Thyroid gland (tissue), 4 donors: ENCODE data around the gene EPHA3.

Experiments
- POLR2A ChIP-seq, 2 donors: fragments of 450-650 bp; IDR thresholded peaks; one replicate each; pipeline ENCODE4 v1.6.1; 2017; ENCODE audit warnings: antibody characterized with exemption in 2 of 2, mild to moderate bottlenecking in 2 of 2, moderate library complexity in 1 of 2
- TF ChIP-seq, protein P1 (sequence below), 6 experiments: fragments of 200-600 bp in 3 of 6; fragments of 450-650 bp in 3 of 6; sonication (generic) in 3 of 6; IDR thresholded peaks; one replicate each; pipeline ENCODE4 v1.5.1; 2016 to 2019; ENCODE audit warnings: antibody characterized with exemption in 6 of 6, mild to moderate bottlenecking in 2 of 6, inconsistent platforms in 1 of 6, moderate library complexity in 1 of 6

DNA sequence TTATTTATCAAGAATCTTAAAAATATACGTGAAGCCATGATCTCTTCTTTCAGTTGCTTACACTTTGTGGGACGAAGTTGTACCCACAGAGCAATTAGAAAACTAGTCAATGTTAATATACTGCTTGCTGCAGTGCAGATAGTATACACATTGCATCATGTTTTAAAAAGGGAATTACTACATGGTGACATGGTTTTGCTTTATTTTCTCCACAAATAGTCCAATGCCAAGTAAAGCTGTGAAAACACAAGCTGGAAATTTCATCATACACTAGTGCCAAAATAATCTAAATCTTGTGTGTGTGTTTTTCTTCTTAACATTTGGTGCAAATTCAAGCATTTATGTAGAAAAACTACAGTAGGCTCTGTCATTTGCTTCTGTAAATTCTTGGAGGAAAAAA is 233.0 kb downstream of the EPHA3 start:
- no peak for TF ChIP-seq POLR2A (IDR thresholded peaks at IDR 0.05)
- TF ChIP-seq, protein P1, sequence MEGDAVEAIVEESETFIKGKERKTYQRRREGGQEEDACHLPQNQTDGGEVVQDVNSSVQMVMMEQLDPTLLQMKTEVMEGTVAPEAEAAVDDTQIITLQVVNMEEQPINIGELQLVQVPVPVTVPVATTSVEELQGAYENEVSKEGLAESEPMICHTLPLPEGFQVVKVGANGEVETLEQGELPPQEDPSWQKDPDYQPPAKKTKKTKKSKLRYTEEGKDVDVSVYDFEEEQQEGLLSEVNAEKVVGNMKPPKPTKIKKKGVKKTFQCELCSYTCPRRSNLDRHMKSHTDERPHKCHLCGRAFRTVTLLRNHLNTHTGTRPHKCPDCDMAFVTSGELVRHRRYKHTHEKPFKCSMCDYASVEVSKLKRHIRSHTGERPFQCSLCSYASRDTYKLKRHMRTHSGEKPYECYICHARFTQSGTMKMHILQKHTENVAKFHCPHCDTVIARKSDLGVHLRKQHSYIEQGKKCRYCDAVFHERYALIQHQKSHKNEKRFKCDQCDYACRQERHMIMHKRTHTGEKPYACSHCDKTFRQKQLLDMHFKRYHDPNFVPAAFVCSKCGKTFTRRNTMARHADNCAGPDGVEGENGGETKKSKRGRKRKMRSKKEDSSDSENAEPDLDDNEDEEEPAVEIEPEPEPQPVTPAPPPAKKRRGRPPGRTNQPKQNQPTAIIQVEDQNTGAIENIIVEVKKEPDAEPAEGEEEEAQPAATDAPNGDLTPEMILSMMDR (IDR thresholded peaks at IDR 0.05), result no peak
